Thoracic aorta (tissue), 2 donors: ENCODE results near the gene ALDH3A1. TPM values are rescaled to one million over a fixed set of nuclear protein-coding genes. Genes with fewer than 3 reads are reported as not detected.

Source experiments
- ATAC-seq: fragments of 150-250 bp; one replicate; pipeline ENCODE4 v1.8.0; 2017; ENCODE audit warnings: low read depth; ENCODE audit not compliant: insufficient number of reproducible peaks, low FRiP score
- DNase-seq: peaks from one replicate; pipeline ENCODE4 v3.0.0-alpha.2; 2020; ENCODE audit warnings: low spot score
- H3K27ac ChIP-seq, 2 donors: fragments of 200-600 bp; sonication (generic); 1 replicate in 1 of 2; 2 replicates in 1 of 2; pipeline ENCODE4 v1.5.1; 2016; ENCODE audit warnings: mild to moderate bottlenecking in 2 of 2, moderate library complexity in 2 of 2
- H3K27me3 ChIP-seq: fragments of 200-600 bp; sonication (generic); replicated peaks from 2 replicates; pipeline ENCODE4 v1.6.0; 2016; ENCODE audit warnings: mild to moderate bottlenecking; ENCODE audit not compliant: insufficient read depth
- H3K36me3 ChIP-seq: fragments of 200-600 bp; sonication (generic); one replicate; pipeline ENCODE4 v1.5.1; 2016
- H3K4me1 ChIP-seq, 2 donors: fragments of 200-600 bp; sonication (generic); 1 replicate in 1 of 2; 2 replicates in 1 of 2; pipeline versions ENCODE4 v1.5.1 to v1.6.0; 2016; ENCODE audit warnings: low read depth in 2 of 2, mild to moderate bottlenecking in 1 of 2; ENCODE audit not compliant: control insufficient read depth in 1 of 2
- H3K4me3 ChIP-seq: fragments of 200-600 bp; sonication (generic); 2 replicates; pipeline ENCODE4 v1.5.1; 2016; ENCODE audit warnings: mild to moderate bottlenecking
- H3K9me3 ChIP-seq: fragments of 200-600 bp; sonication (generic); 2 replicates; pipeline ENCODE4 v1.5.1; 2016
- total RNA-seq, 2 donors: library from RNA; depleted of rRNA; stranded (reverse); fragments of >200 nt; gene quantifications; one replicate each; pipeline versions ENCODE4 v1.1.0 to v1.2.3, GENCODE V29; 2016
- TF ChIP-seq, protein P1 (sequence below): fragments of 200-600 bp; sonication (generic); IDR thresholded peaks from one replicate; pipeline ENCODE4 v1.5.1; 2019; ENCODE audit warnings: antibody characterized with exemption

ALDH3A1 gene
- total RNA-seq, 2 donors from 2014 or later, result 3.2 to 21.2 TPM

DNA sequence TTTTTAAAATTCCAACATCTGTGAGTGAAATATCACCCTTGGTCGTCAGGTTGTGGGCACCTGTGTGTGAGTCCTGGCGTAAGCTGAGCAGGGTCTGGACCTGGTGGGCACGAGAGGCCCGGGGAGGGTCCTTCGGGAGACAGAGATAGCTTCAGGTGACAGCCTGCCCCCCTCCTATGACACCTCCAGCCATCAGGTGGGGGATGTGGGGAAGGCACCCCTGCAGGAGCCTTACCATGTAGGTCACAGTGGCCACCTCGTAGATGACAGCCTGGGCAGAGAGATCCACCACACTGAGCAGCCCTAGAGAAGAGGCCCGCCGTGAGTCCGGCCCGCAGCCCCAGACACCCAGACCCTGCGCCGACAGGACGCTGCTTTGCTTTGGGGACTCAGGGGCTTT, 42.9 kb downstream of the ALDH3A1 start:
- H3K4me3 ChIP-seq, result no peak overlapping the region
- H3K4me1 ChIP-seq, result peaks cover 10 to 19% of the 10 kb centered on the region in 2 donors
- H3K36me3 ChIP-seq, result no peaks in the 10 kb centered on the region
- TF ChIP-seq, protein P1, sequence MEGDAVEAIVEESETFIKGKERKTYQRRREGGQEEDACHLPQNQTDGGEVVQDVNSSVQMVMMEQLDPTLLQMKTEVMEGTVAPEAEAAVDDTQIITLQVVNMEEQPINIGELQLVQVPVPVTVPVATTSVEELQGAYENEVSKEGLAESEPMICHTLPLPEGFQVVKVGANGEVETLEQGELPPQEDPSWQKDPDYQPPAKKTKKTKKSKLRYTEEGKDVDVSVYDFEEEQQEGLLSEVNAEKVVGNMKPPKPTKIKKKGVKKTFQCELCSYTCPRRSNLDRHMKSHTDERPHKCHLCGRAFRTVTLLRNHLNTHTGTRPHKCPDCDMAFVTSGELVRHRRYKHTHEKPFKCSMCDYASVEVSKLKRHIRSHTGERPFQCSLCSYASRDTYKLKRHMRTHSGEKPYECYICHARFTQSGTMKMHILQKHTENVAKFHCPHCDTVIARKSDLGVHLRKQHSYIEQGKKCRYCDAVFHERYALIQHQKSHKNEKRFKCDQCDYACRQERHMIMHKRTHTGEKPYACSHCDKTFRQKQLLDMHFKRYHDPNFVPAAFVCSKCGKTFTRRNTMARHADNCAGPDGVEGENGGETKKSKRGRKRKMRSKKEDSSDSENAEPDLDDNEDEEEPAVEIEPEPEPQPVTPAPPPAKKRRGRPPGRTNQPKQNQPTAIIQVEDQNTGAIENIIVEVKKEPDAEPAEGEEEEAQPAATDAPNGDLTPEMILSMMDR, result no peak
- H3K9me3 ChIP-seq, result no peaks in the 10 kb centered on the region
- H3K27me3 ChIP-seq, result no peaks in the 10 kb centered on the region
- DNase-seq (no peak), ATAC-seq (no peak)
- H3K27ac ChIP-seq, result no peak overlapping the region

DNA sequence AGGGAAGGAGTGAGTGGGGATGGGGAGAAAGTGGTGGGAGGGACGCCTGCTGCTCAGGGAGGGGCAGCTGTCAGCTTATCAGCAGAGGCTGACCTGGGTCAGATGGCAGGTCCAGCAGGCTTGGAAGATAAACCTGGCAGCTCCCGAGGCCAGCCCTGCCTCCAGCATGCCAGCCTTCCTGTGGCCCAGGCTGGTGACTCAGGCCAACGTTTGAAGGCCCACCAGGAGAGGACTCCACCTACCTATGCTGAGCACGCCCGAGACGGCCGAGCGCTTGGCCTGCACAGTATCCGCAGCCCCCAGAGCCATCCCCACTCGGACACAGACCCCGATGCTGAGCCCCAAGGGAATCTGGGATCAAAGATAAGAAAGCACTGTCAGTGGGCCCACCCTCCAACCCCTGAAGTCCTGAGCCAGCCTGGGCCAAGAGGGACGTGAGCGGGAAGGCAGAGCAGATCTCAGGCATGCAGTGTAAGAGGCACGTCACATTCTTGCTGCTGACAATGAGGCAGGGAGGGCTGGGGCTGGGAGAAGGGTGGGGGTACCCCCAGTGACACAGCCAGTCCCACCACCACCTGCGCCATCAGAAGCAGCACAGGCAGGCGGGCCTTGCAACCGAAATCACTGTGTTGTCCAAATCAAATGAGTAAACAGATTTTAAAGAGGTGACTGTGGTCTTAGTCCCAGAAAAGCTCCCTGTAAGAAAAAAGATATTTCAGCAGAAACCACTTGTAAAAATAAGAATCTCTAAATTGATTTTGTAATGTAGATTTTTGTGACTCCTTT, 44.1 kb downstream of the ALDH3A1 start:
- DNase-seq (no peak), ATAC-seq (no peak)
- H3K9me3 ChIP-seq, result no peaks in the 10 kb centered on the region
- H3K4me3 ChIP-seq, result no peak overlapping the region
- peak overlapping the region; percentile 49 to 69 for H3K27ac ChIP-seq
- no peaks in the 10 kb centered on the region for H3K27me3 ChIP-seq
- TF ChIP-seq, protein P1, result no peak
- peaks cover 10 to 19% of the 10 kb centered on the region in 2 donors for H3K4me1 ChIP-seq
- no peaks in the 10 kb centered on the region for H3K36me3 ChIP-seq

DNA sequence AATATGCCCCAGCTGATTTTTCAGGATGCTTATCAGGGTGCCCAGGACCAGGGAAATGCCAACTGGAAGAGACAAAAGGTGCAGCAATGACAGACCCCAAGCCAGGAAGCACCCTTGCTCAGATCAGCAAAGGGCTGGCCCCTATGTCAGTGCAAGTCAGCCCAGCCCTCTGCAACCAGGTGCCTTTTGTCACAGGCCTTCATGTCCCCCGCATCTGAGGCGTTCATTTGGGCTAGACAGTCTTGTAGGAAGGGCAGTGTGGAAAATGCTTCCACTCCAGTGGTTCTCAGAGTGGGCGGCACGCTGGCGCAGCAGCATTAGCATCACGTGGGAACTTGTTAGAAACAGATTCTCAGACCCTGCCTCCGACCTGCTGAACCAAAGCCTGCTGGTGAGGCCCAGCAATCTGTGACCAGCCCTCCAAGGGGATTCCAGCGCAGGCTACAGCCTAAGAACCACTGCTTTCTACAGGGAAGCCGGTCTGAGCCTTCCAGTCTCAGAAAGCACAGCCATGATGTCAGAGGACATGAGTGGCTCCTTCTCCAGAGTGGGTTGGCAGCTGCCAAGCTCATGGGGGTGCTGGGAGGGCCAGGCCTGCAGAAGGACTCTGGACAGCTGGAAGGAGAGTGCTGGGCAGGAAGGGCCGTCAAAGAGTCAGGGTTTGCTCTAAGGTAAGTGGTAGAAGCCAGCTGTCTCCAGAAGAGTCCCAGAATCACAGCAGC, 44.8 kb downstream of the ALDH3A1 start:
- H3K27ac ChIP-seq, result peak overlapping the region; percentile 49 to 69
- H3K36me3 ChIP-seq, result no peaks in the 10 kb centered on the region
- no peaks in the 10 kb centered on the region for H3K9me3 ChIP-seq
- H3K4me1 ChIP-seq, result peaks cover 10 to 19% of the 10 kb centered on the region in 2 donors
- TF ChIP-seq, protein P1, result no peak
- ATAC-seq, result no peak
- H3K4me3 ChIP-seq, result no peak overlapping the region
- DNase-seq, result no peak
- H3K27me3 ChIP-seq, result no peaks in the 10 kb centered on the region

DNA sequence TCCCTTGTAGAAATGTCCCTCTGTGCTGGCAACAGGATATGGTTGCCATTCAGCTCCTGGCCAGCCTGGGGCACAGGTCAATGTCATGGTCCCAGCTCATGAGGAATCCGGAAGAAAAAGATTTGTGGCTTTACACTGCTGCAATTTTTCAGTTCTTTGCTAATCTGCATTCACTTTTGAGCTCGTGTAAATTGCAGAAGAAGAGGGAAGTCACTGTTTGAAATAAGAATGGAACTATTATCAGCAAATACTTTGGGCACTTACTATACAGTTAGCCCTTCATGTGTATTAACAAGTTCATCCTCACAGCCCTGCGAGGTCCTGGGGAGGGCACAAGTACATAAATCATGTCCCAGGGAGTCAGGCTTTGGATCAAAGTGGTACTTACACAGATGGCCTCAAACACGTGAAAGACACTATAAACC, 45.9 kb downstream of the ALDH3A1 start:
- no peak for ATAC-seq
- TF ChIP-seq, protein P1, result no peak
- Histone ChIP-seq H3K9me3 (no peaks in the 10 kb centered on the region), H3K27me3 (no peaks in the 10 kb centered on the region), H3K36me3 (no peaks in the 10 kb centered on the region), H3K4me1 (peaks cover 10 to 19% of the 10 kb centered on the region in 2 donors), H3K27ac (no peak overlapping the region), H3K4me3 (no peak overlapping the region)
- no peak for DNase-seq

Other genes starting within 250 kb of the ALDH3A1 start
- gene SLC47A1, start 214.4 kb downstream of the ALDH3A1 start, total RNA-seq, result 10 to 100 TPM in 1 of 2 donors, 1 to 10 TPM in 1; 4.1 to 17.0 TPM
- 100 to 1,000 TPM in 1 of 2 donors, 10 to 100 TPM in 1; 98.1 to 125 TPM for gene ALDH3A2, start 99.5 kb downstream of the ALDH3A1 start, total RNA-seq
- gene SLC47A2, start 31.7 kb downstream of the ALDH3A1 start, total RNA-seq, result not detected
- 10 to 100 TPM; 24.8 TPM for gene ULK2, start 119.6 kb upstream of the ALDH3A1 start, total RNA-seq
- 10 to 100 TPM; 29.6 to 48.5 TPM for gene AKAP10, start 229.5 kb upstream of the ALDH3A1 start, total RNA-seq